HEK293T (cell line): ENCODE data around the gene CLASP1.
"Not testable (repeated sequence)": the region's sequence is repeated elsewhere in the genome, so short reads cannot be mapped to it uniquely, and the experiment has no call there.

ENCODE experiments used
- CTCF ChIA-PET: fragments of 350-600 bp; formaldehyde crosslinking; extraction: SDS; loops from one replicate; lab custom pipeline; 2021; ENCODE audit warnings: antibody characterized with exemption, inconsistent platforms; lab: Yijun Ruan, JAX
- POLR2A ChIA-PET: fragments of 350-600 bp; formaldehyde crosslinking; extraction: SDS; loops from one replicate; lab custom pipeline; 2020; ENCODE audit warnings: antibody characterized with exemption, inconsistent platforms; lab: Yijun Ruan, JAX
- DNase-seq: peaks from one replicate; pipeline ENCODE4 v3.0.0; 2012; ENCODE audit warnings: mixed read lengths; ENCODE audit errors: extremely low spot score
- ARNT ChIP-seq: fragments of 450-650 bp; IDR thresholded peaks from 2 replicates; pipeline ENCODE4 v1.6.1; 2017; ENCODE audit warnings: mild to moderate bottlenecking
- BHLHE40 ChIP-seq: fragments of 450-650 bp; IDR thresholded peaks from 2 replicates; pipeline ENCODE4 v1.6.1; 2016; ENCODE audit warnings: mild to moderate bottlenecking, moderate library complexity, borderline replicate concordance
- CTBP1 ChIP-seq: fragments of 450-650 bp; IDR thresholded peaks from 2 replicates; pipeline ENCODE4 v1.6.1; 2016; ENCODE audit warnings: borderline replicate concordance
- ELF4 ChIP-seq: fragments of 450-650 bp; IDR thresholded peaks from 2 replicates; pipeline ENCODE4 v1.6.1; 2017; ENCODE audit warnings: antibody characterized with exemption
- FOXA1 ChIP-seq: fragments of 450-650 bp; IDR thresholded peaks from 2 replicates; pipeline ENCODE4 v1.6.1; 2016; ENCODE audit warnings: mild to moderate bottlenecking
- FOXK2 ChIP-seq: fragments of 450-650 bp; IDR thresholded peaks from 2 replicates; pipeline ENCODE4 v1.6.1; 2016; ENCODE audit warnings: mild to moderate bottlenecking
- FOXM1 ChIP-seq: fragments of 450-650 bp; IDR thresholded peaks from 2 replicates; pipeline ENCODE4 v1.6.1; 2017; ENCODE audit warnings: mild to moderate bottlenecking, borderline replicate concordance
- HDGF ChIP-seq: fragments of 450-650 bp; IDR thresholded peaks from 2 replicates; pipeline ENCODE4 v1.6.1; 2017; ENCODE audit warnings: antibody characterized with exemption, borderline replicate concordance
- L3MBTL2 ChIP-seq: fragments of 450-650 bp; conservative IDR thresholded peaks from 2 replicates; pipeline ENCODE4 v1.6.1; 2016; ENCODE audit warnings: mild to moderate bottlenecking
- LEF1 ChIP-seq: fragments of 450-650 bp; IDR thresholded peaks from 2 replicates; pipeline ENCODE4 v1.6.1; 2017; ENCODE audit warnings: mild to moderate bottlenecking, borderline replicate concordance
- NFRKB ChIP-seq: fragments of 450-650 bp; IDR thresholded peaks from 2 replicates; pipeline ENCODE4 v1.6.1; 2016; ENCODE audit warnings: mild to moderate bottlenecking, moderate library complexity
- SP1 ChIP-seq: fragments of 450-650 bp; IDR thresholded peaks from 2 replicates; pipeline ENCODE4 v1.6.1; 2017
- SUZ12 ChIP-seq: fragments of 450-650 bp; IDR thresholded peaks from 2 replicates; pipeline ENCODE4 v1.6.1; 2016; ENCODE audit warnings: mild to moderate bottlenecking
- TARDBP ChIP-seq: fragments of 450-650 bp; IDR thresholded peaks from 2 replicates; pipeline ENCODE4 v1.6.1; 2016
- ZNF384 ChIP-seq: fragments of 450-650 bp; IDR thresholded peaks from 2 replicates; pipeline ENCODE4 v1.6.1; 2016
- TF ChIP-seq, protein P1 (sequence below): fragments of 450-650 bp; IDR thresholded peaks from 2 replicates; pipeline ENCODE4 v1.6.1; 2016

The CLASP1 gene

DNA sequence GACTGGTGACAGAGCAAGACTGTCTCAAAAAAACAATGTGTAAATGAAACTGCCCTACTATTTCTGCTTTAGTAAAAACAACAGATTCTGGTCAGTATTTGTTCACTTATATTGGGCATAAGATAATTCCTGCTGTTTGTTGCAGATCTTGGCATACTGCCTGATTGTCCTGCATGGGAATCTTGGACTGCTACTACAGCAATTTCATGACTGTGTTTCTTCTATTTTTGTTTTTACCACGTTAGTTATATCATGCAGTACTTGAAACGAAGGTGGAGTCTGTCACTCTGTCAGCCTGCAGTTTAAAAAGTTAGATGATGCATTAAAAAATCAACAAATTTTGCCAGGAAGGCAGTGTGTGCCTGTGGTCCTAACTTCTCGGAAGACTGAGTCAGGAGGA is 14.2 kb upstream of the CLASP1 start:
- DNase-seq, result no peak
- ChIA-PET CTCF (no interaction called here), POLR2A (interaction anchor here (0.9 kb wide), 1 partner anchor 14 kb away, joined by 4 read pairs; no protein-coding TSS in a partner anchor)
- no peak for TF ChIP-seq L3MBTL2
- TF ChIP-seq CTBP1, result no peak
- TF ChIP-seq ARNT, result no peak

DNA sequence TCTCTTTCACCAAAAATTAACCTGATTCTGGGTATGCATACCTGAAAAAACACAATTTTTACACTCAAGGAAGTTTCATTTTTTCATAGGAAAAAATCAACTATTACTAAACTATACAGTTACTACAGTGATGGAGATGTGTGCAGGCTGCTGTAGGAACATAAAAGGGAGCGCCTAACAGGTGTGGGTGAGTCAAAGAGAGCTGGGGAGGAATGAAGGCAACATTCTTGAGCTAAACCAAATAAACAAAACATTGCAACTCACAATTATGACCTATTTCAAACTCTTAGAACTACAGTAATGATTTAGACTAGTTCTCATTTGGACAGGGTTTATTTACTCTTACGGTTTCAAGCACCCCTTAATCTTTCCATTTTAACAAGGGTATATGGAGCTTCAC is 13.4 kb upstream of the CLASP1 start:
- ChIA-PET CTCF (no interaction called here), POLR2A (interaction anchor here (0.9 kb wide), 1 partner anchor 13 kb away, joined by 4 read pairs; no protein-coding TSS in a partner anchor)
- TF ChIP-seq ELF4 (no peak), SUZ12 (no peak), FOXA1 (no peak), NFRKB (no peak), L3MBTL2 (no peak)
- DNase-seq, result no peak

DNA sequence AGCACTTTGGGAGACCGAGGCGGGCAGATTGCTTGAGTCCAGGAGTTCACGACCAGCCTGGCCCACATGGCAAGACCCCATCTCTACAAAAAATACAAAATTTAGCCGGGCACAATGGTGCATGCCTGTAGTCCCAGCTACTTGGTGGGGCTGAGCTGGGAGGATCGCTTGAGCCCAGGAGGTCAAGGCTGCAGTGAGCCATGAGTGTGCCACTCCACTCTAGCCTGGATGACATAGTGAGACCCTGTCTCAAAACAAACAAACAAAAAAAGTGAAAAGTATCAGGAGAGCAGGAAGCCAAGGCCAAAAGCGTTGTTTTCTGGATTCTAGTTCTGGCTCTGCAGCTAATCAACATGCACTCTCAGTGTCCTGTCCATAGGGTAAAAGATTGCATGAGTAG is 10.7 kb upstream of the CLASP1 start:
- TF ChIP-seq, protein P1, sequence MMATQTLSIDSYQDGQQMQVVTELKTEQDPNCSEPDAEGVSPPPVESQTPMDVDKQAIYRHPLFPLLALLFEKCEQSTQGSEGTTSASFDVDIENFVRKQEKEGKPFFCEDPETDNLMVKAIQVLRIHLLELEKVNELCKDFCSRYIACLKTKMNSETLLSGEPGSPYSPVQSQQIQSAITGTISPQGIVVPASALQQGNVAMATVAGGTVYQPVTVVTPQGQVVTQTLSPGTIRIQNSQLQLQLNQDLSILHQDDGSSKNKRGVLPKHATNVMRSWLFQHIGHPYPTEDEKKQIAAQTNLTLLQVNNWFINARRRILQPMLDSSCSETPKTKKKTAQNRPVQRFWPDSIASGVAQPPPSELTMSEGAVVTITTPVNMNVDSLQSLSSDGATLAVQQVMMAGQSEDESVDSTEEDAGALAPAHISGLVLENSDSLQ, result no peak
- TF ChIP-seq BHLHE40 (no peak), SUZ12 (no peak), ZNF384 (no peak), CTBP1 (no peak), FOXM1 (no peak), SP1 (no peak), ARNT (no peak), L3MBTL2 (no peak), TARDBP (no peak), FOXA1 (no peak), FOXK2 (no peak), HDGF (no peak), ELF4 (no peak), NFRKB (no peak), LEF1 (no peak)
- POLR2A ChIA-PET, result interaction anchor here (1.2 kb wide), 1 partner anchor 10 kb away, joined by 4 read pairs; the partner anchor contains the start of gene CLASP1
- no peak for DNase-seq
- CTCF ChIA-PET, result no interaction called here

DNA sequence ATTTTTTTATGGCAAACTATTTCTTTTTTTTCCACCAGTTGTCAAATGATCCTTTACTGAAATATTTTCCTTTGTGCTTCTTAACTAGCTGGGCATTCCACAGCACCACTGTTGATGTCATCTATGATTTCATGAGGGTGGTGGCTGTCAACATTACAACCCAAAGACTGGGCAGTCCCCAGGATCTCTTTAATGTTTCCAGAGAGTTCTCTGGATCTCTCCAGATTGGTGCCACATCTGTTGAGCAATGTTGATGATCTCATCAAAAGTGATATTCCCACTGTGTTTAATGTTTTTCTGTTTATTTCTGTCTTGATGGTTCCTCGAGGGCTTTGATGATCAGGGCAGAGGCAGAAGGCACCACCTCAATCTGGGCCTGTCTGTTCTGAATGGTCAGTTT is 9.1 kb upstream of the CLASP1 start:
- CTCF ChIA-PET, POLR2A ChIA-PET, DNase-seq: not testable (repeated sequence)

DNA sequence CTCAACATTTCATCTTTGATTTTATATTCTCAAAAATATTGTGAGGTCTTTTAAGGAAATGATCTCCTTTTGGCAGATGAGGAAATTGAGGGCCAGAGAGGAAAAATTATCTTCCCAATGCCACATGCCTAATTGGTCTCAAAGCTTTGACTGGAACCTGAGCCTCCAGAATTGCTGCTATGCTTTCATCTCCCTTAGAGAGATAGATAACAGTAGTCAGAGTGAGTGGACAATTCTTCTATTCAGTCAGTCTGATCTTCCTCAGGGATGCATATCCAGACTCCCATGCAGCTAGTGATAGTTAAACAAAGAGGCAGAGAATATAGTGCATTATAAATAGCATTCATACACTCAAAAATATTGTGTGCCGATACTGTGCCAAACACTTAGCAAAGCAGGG is 3.8 kb upstream of the CLASP1 start:
- ChIA-PET CTCF (no interaction called here), POLR2A (no interaction called here)

DNA sequence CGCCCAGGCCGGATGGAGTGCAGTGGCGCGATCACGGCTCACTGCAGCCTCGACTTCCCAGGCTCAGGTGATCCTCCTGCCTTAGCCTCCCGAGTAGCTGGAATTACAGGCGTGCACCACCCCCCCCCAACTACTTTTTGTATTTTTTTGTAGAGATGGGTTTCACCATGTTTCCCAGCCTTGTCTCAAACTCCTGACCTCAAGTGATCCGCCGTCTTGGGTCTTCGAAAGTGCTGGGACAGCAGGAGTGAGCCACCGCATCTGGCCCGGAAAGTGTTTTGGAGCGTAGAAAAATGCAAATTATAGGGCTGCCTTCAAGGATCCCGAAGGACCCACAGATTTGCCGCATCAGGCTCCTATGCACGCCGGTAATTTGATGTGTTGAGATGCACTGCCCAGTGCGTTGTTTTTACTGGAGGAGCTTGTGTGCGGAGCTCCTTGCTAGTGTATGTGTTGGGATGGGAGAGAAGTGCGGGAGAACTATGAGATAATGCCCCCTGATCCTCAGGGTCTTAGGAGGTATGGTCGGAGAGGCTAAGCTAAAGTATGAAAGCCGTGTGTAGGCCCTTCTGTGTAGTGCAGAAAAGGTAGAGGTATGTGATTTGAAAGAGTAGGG is 1.2 kb upstream of the CLASP1 start:
- ChIA-PET POLR2A (interaction anchor here (0.6 to 3.4 kb wide), 17 partner anchors 9 to 120 kb away, joined by 3 to 57 read pairs (median 4); partner anchors contain the start of genes RNU4ATAC and TSN), CTCF (interaction anchor here (0.7 to 1.4 kb wide), 2 partner anchors 120 to 522 kb away, joined by 3 to 4 read pairs; partner anchors contain the start of gene RNU4ATAC)
- TF ChIP-seq SUZ12 (no peak), FOXK2 (no peak), L3MBTL2 (no peak; the same call in 1 of the 2 replicates), TARDBP (no peak), FOXM1 (no peak), BHLHE40 (no peak), SP1 (no peak), ELF4 (no peak), HDGF (no peak), ARNT (no peak)
- DNase-seq, result peak; percentile 16

More for the DNA sequence above, 3.8 kb upstream of the CLASP1 start:
- no peak for TF ChIP-seq FOXA1
- TF ChIP-seq SUZ12, result no peak
- no peak for TF ChIP-seq ZNF384
- TF ChIP-seq, protein P1, result no peak
- no peak for TF ChIP-seq LEF1
- no peak for TF ChIP-seq L3MBTL2
- no peak for TF ChIP-seq TARDBP
- no peak for TF ChIP-seq HDGF
- no peak for TF ChIP-seq ARNT
- DNase-seq, result no peak

DNA sequence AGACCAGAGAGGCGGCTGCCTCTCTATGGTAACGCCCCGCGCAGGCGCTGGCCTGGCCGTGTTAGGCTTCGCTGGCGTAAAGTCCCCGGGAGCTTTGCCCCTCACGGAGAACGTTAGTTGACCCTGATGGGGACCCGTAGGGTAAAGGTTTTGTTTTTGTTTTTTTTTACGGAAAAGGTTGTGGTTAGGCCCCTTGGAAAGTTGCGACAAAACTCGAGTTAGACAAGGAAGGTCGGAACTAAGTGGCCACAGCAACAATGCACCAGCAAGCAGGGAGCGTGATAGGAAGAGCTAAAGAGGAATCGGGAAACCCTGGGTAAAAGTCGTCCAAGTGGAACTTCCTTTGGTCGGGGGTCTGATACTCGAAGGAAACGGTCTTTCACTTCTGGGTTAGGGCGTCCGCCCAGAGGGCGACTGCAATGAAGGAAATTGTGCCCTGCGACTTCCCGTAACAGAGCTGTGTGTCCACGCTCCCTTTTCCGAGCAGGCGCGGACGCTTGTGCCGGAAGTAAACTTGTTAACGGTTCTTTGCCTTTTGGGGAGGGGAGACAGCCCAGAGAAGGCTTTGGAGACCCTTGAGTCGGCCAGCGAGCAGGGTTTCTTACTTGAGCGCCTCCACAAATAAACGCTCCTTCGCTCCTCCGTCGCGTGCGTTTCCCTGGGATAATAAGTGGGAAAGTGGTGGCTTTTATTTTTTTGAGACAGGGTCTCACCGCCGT is 493 bp upstream of the CLASP1 start:
- peak; percentile 72 for DNase-seq
- TF ChIP-seq ZNF384 (peak; percentile 77; the same call in 1 of the 2 replicates), LEF1 (no peak), TARDBP (no peak; the same call in 1 of the 2 replicates), L3MBTL2 (peak; percentile 66), ELF4 (peak; percentile 37; the same call in 1 of the 2 replicates)
- ChIA-PET POLR2A (interaction anchor here (0.6 to 3.4 kb wide), 21 partner anchors 8 to 119 kb away, joined by 3 to 57 read pairs (median 4); partner anchors contain the start of genes NIFK, RNU4ATAC and TSN), CTCF (interaction anchor here (0.7 to 1.4 kb wide), 2 partner anchors 119 to 521 kb away, joined by 3 to 4 read pairs; partner anchors contain the start of gene RNU4ATAC)
